K562 treated with DMSO at 1 percent for 4 hours (cell line): ENCODE results near the gene IRAK3. TPM values are rescaled to one million over a fixed set of nuclear protein-coding genes. Genes with fewer than 3 reads are reported as not detected.

Experiments
- total RNA-seq: library from RNA; unstranded; fragments of 300-600 nt; gene quantifications from 2 replicates; pipeline ENCODE4 v1.2.3, GENCODE V29; 2022; ENCODE audit not compliant: insufficient read depth

The IRAK3 gene, protein sequence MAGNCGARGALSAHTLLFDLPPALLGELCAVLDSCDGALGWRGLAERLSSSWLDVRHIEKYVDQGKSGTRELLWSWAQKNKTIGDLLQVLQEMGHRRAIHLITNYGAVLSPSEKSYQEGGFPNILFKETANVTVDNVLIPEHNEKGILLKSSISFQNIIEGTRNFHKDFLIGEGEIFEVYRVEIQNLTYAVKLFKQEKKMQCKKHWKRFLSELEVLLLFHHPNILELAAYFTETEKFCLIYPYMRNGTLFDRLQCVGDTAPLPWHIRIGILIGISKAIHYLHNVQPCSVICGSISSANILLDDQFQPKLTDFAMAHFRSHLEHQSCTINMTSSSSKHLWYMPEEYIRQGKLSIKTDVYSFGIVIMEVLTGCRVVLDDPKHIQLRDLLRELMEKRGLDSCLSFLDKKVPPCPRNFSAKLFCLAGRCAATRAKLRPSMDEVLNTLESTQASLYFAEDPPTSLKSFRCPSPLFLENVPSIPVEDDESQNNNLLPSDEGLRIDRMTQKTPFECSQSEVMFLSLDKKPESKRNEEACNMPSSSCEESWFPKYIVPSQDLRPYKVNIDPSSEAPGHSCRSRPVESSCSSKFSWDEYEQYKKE
- not detected in 2 replicates for total RNA-seq

DNA sequence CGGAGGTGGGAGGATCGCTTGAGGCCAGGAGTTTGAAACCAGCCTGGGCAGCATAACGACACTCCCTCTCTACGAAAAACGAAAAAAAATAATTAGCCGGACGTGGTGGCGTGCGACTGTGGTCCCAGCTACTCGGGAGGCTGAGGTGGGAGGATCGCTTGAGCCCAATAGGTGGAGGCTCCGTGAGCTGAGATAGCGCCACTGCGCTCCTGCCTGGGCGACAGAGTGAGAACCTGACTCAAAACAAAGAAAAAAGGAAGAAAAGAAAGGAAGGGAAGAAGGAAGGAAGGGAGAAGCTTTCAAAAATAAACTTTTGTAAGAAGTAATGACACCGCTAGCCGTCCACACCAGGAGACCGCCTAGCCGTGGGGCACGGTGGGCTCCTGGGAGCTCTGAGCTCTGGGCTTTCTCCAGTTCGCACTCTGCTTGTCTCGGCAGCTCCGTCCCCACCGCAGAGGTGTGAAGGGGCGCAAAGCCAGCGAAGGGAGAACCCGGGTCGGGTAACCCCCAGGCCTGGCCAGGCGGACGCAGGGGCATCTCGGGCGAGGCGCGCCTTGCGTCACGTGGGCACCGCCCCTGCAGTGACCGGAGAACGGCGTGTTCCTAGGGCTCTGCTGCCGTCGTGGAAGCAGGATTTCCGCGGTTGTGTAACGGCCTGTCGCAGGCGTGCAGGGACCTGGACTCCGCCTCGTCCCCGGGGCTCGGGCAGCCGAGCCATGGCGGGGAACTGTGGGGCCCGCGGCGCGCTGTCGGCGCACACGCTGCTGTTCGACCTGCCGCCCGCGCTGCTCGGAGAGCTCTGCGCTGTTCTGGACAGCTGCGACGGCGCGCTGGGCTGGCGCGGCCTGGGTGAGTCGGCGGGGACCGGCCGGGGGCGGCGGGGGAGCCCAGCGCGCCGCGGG, at the start of gene IRAK3:
TSS of gene IRAK3 (plus strand) at position 631 of the 902 bp plus-strand sequence. CDS start at position 717, 86 bp downstream.

DNA sequence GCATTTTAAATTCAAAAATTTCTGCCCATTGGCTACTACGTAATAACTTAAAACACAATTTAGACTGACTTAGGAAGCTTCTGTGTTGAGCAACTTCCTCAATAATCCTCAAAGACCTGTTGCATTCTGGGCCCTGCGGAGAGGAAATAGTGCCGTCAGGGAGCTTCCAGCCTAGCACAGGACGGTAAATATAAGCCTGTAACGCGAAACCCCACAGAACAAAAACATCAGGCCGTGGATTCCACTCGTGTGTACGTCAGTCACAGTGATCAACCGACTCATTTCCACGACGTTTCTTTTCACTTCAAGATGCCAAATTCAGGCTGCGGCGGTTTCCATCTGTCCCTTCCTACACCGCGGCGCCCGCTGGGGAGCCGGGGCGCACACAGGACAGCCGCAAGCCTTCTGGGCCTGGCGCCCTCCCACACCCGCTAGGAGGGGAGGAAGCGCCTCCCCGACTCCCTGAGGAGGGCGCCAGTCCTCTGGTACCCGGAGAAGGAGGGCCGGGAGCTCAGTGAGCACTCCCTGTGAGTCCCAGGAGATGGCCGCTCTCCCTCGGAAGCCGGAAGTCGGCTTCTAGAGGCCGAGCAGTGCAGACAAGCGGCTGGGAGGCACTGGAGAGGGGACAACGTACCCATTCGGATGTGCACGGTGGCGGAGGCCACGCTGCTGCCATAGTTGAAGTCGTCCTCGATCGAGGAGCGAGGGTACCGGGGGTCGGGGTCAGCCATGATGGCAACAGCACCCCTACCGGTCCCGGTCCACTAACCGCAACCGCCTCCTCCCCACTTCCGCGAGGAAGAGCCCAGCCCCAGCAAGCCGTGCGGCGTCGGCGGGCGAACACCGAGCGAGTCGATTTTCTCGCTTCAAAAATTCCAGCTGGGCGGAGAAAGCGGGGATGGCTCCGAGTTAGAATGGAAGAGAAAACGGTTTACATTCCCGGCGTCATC, 19.5 kb upstream of the IRAK3 start, which contains the start of gene TMBIM4:
TSS of gene TMBIM4 (minus strand) at position 776 of the 950 bp plus-strand sequence. CDS start at position 731, 45 bp downstream.

DNA sequence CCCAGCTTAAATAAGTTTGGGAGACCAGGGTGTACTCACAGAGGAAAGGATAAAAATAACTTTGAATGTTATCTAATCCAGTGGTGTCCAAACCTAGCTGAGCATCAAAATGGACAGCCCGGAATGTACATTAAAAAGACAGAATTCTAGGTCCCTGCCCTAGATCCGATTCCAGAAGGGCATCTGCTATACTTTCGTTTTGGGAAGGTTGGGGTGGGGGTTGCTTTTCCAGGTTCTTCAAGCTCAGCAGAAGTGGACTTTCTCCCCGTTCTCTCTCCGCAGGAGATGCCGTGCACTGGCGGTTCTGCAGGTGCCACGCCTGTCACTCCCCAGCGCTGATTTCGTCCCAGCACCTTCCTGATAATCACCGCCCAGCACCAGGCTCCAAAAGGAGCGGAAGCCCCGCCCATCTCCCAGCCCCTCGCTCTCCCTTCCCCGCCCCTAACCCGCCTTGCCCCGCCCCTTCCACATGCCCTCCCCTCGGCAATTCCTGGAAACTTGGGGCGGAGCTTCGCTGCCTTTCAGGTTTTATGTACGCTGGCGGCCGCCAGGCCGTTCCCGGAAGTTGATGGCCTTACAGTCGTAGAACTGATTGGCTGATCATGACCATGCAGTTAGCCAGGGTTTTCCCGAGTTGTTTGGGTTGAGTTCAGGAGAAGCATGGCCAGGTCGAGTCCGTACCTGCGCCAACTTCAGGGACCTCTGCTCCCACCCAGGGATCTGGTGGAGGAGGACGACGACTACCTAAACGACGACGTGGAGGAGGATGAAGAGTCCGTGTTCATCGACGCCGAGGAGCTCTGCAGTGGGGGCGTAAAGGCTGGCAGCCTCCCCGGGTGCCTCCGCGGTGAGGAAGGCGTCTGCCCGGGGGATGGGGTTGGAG, 113.2 kb downstream of the IRAK3 start, which contains the start of gene HELB:
TSS of gene HELB (plus strand) at position 550 of the 883 bp plus-strand sequence. CDS start at position 661, 111 bp downstream.

Other genes with a start within 250 kb of the IRAK3 start
- 9.9 and 12.1 TPM in 2 replicates for gene LLPH, start 58.5 kb upstream of the IRAK3 start, total RNA-seq
- 37.1 and 46.8 TPM in 2 replicates for gene TMBIM4, start 19.2 kb upstream of the IRAK3 start, total RNA-seq
- gene HELB, start 113.3 kb downstream of the IRAK3 start, total RNA-seq: 0.30 and 0.56 TPM in 2 replicates